Activated T-cell treated with anti-CD3 and anti-CD28 coated beads, Interleukin-2, amount 50 U/mL, for 1 hour (primary cell): ENCODE measurements around the gene ALPI.
A peak's percentile ranks its signal among the peaks of the same experiment; 100 is the strongest.

Source experiments
- DNase-seq: peaks from one replicate; pipeline ENCODE4 v3.0.0-alpha.2; 2020

The ALPI gene

GRCh38 chr2:232465061-232465460 is 9.1 kb downstream of the ALPI start:
- no peak for DNase-seq

GRCh38 chr2:232466221-232466620 is 10.3 kb downstream of the ALPI start:
- no peak for DNase-seq

GRCh38 chr2:232473467-232473890 is 17.5 kb downstream of the ALPI start:
- DNase-seq = no peak

GRCh38 chr2:232476045-232476444 is 20.1 kb downstream of the ALPI start:
- no peak for DNase-seq

GRCh38 chr2:232476791-232477190 is 20.8 kb downstream of the ALPI start:
- no peak for DNase-seq

- DNase-seq = no peak
These were observed 22.0 kb downstream of the ALPI start for GRCh38 chr2:232477751-232478510.

GRCh38 chr2:232478571-232479340 is 22.8 kb downstream of the ALPI start:
- peak; percentile 11 for DNase-seq

GRCh38 chr2:232479341-232480200 is 23.6 kb downstream of the ALPI start:
- peak; percentile 11 for DNase-seq

GRCh38 chr2:232480201-232481190 is 24.5 kb downstream of the ALPI start:
- peak; percentile 5 for DNase-seq

- DNase-seq = no peak
These were observed 25.6 kb downstream of the ALPI start for GRCh38 chr2:232481322-232482140.

GRCh38 chr2:232482301-232483238 is 26.6 kb downstream of the ALPI start:
- DNase-seq = no peak

- DNase-seq = peak; percentile 10
These were observed 27.5 kb downstream of the ALPI start for GRCh38 chr2:232483311-232483922.

GRCh38 chr2:232483923-232484627 is 28.1 kb downstream of the ALPI start:
- DNase-seq = peak; percentile 13

- DNase-seq = peak; percentile 12
These were observed 28.8 kb downstream of the ALPI start for GRCh38 chr2:232484628-232485347.

GRCh38 chr2:232485348-232485756 is 29.4 kb downstream of the ALPI start:
- peak; percentile 13 for DNase-seq

GRCh38 chr2:232485757-232486557 is 30.0 kb downstream of the ALPI start:
- no peak for DNase-seq
